ENCODE data around the gene ZNF18. TPM values are rescaled to one million over a fixed set of nuclear protein-coding genes. Genes with fewer than 3 reads are reported as not detected.

Gene ZNF18
- polyA plus RNA-seq, 1 donor (not counting 4 experiments of a cell fraction or from before 2014, with no cell fraction given): 7.7 TPM

- H4K20me1 ChIP-seq (ENCODE audit: control insufficient read depth, extremely low read depth, insufficient read depth, low read length): no peaks in the 10 kb centered on the region
- TF ChIP-seq EZH2 (IDR thresholded peaks at IDR 0.05; ENCODE audit: low read length) (no peak), CTCF (optimal IDR thresholded peaks at IDR 0.05 in 1 of 3, IDR thresholded peaks at IDR 0.05 in 1 of 3, conservative IDR thresholded peaks at IDR 0.05 in 1 of 3; ENCODE audit: extremely low read depth in 1 of 3, insufficient read depth in 2 of 3, low read length in 3 of 3) (peak in 2 of 3 experiments; percentile 2 to 7)
- peak overlapping the region; percentile 72 for H2AFZ ChIP-seq (ENCODE audit: control insufficient read depth, low read length)
- peaks cover 2% of the 10 kb centered on the region for H3K79me2 ChIP-seq (ENCODE audit: control insufficient read depth, insufficient read depth, low read length)
- H3K9me1 ChIP-seq (ENCODE audit: control insufficient read depth, extremely low read depth, insufficient read depth, low read length): no peaks in the 10 kb centered on the region
- H3K9me3 ChIP-seq (ENCODE audit: control insufficient read depth, low read depth, low read length): no peaks in the 10 kb centered on the region
- dilution Hi-C loops (cut with MboI; ENCODE audit: extremely low pct_ligation_motif_present, low sequenced_read_pairs): no loop called here
- DNase-seq (ENCODE audit: low read depth, low spot score) (no peak), FAIRE-seq (no peak)
- peak overlapping the region; percentile 84 for H3K9ac ChIP-seq (ENCODE audit: control insufficient read depth, extremely low read depth, insufficient read depth, low read length)
- peaks cover 6% of the 10 kb centered on the region for H3K4me1 ChIP-seq (ENCODE audit: control insufficient read depth, extremely low read depth, insufficient read depth, low read length)
- peak overlapping the region; percentile 78 for H3K27ac ChIP-seq (ENCODE audit: control insufficient read depth, insufficient read depth, low read length)
- H3K4me3 ChIP-seq (ENCODE audit: control insufficient read depth in 2 of 3, extremely low read depth in 1 of 3, insufficient read depth in 2 of 3, low read depth in 1 of 3, low read length in 3 of 3): peak overlapping the region; percentile 78 to 88 (median 86)
- H3K27me3 ChIP-seq (ENCODE audit: control insufficient read depth, extremely low read depth, insufficient read depth, low read length): no peaks in the 10 kb centered on the region
- peak overlapping the region; percentile 90 for H3K4me2 ChIP-seq (ENCODE audit: control insufficient read depth, extremely low read depth, insufficient read depth, low read depth, low read length)
- H3K36me3 ChIP-seq (ENCODE audit: control insufficient read depth in 2 of 2, extremely low read depth in 1 of 2, insufficient read depth in 2 of 2, low read length in 2 of 2): peaks cover 0 to 2% of the 10 kb centered on the region in 2 experiments
Observed at GRCh38 chr17:11996722-11997146, 541 bp downstream of the ZNF18 start.

- dilution Hi-C loops (cut with MboI; ENCODE audit: extremely low pct_ligation_motif_present, low sequenced_read_pairs): no loop called here
- H3K79me2 ChIP-seq (ENCODE audit: control insufficient read depth, insufficient read depth, low read length): peaks cover 2% of the 10 kb centered on the region
- H3K27ac ChIP-seq (ENCODE audit: control insufficient read depth, insufficient read depth, low read length): no peak overlapping the region
- no peaks in the 10 kb centered on the region for H3K27me3 ChIP-seq (ENCODE audit: control insufficient read depth, extremely low read depth, insufficient read depth, low read length)
- no peaks in the 10 kb centered on the region for H3K9me3 ChIP-seq (ENCODE audit: control insufficient read depth, low read depth, low read length)
- no peak overlapping the region for H3K9ac ChIP-seq (ENCODE audit: control insufficient read depth, extremely low read depth, insufficient read depth, low read length)
- DNase-seq (ENCODE audit: low read depth, low spot score) (no peak), FAIRE-seq (no peak)
- peaks cover 0 to 7% of the 10 kb centered on the region in 2 experiments for H3K36me3 ChIP-seq (ENCODE audit: control insufficient read depth in 2 of 2, extremely low read depth in 1 of 2, insufficient read depth in 2 of 2, low read length in 2 of 2)
- H3K9me1 ChIP-seq (ENCODE audit: control insufficient read depth, extremely low read depth, insufficient read depth, low read length): no peaks in the 10 kb centered on the region
- H4K20me1 ChIP-seq (ENCODE audit: control insufficient read depth, extremely low read depth, insufficient read depth, low read length): no peaks in the 10 kb centered on the region
- H2AFZ ChIP-seq (ENCODE audit: control insufficient read depth, low read length): no peak overlapping the region
- peaks cover 6% of the 10 kb centered on the region for H3K4me1 ChIP-seq (ENCODE audit: control insufficient read depth, extremely low read depth, insufficient read depth, low read length)
- H3K4me3 ChIP-seq (ENCODE audit: control insufficient read depth in 2 of 3, extremely low read depth in 1 of 3, insufficient read depth in 2 of 3, low read depth in 1 of 3, low read length in 3 of 3): no peak overlapping the region
- H3K4me2 ChIP-seq (ENCODE audit: control insufficient read depth, extremely low read depth, insufficient read depth, low read depth, low read length): no peak overlapping the region
- no peak for TF ChIP-seq CTCF (optimal IDR thresholded peaks at IDR 0.05 in 1 of 3, IDR thresholded peaks at IDR 0.05 in 1 of 3, conservative IDR thresholded peaks at IDR 0.05 in 1 of 3; ENCODE audit: extremely low read depth in 1 of 3, insufficient read depth in 2 of 3, low read length in 3 of 3)
Observed at GRCh38 chr17:11991461-11991860, 5.8 kb downstream of the ZNF18 start.

All from keratinocyte (primary cell).